Pons (tissue), 1 donor: ENCODE measurements around the gene MCTP1.
"Not testable (repeated sequence)": the region's sequence is repeated elsewhere in the genome, so short reads cannot be mapped to it uniquely, and the experiment has no call there.

Experiments
- DNase-seq: peaks from one replicate; pipeline ENCODE4 v3.0.0-alpha.2; 2016; ENCODE audit warnings: low spot score

MCTP1 gene

DNA sequence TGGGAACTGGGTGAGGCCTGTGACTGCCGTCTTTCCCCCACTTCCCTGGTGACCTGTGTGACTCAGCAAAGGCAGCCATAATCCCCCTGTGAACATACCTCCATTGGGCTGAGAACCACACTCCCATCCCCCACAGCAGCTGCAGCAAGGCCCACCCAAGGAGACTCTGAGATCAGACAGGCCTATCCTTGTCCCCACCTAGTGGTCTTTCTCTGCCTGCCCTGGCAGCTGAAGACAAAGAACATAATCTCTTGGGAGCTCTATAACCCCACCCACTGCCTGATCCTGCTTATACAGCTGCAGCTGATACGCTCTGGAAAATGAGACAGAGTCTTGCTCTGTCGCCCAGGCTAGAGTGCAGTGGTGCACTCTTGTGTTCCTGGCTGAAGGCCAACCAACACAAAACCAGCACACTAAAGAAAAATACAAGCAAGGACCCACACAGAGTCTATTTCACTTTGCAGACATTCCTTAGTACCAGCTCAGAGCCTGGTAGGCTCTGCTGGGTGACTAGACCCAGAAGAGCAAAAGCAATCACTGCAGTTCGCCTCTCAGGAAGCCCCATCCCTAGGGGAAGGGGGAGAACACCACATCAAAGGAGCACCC is 106.7 kb downstream of the MCTP1 start:
- DNase-seq: no peak

DNA sequence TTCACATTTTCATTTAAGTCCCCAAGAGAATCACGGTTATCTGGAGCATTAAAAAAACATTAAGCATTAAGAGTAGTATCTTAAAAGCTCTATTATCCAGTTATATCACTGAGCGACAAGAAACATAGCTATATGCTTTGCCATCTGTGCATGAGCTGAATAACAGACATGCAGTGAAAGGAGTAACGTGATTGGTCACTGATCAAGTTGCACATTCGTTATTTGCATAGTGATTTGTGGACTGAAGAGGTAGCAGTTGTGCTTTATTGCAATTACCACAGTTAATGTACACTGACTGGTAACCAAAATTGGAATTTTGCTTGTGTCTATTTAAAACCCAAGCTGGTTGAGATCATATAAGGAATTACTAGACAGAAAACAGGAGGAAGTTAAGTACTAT is 107.4 kb downstream of the MCTP1 start:
- DNase-seq: no peak

DNA sequence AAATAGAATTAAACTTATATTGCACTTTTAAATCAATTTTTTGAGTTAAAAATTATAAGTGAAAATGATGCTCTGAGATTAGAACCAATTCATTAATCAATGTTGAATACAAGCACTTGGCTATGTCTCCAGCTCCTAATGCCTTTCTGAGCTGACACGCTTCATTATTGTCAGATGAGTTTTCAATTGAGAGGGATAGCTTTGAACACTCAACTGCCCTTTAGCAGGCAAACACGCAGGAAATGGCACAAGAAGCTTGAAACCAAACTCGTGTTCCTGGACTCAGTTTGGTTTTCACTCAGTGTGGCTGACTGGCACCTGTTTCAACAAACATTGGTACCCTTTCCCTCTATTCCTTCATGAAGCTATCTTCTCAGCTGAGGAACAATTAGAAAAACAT is 109.8 kb downstream of the MCTP1 start:
- no peak for DNase-seq

DNA sequence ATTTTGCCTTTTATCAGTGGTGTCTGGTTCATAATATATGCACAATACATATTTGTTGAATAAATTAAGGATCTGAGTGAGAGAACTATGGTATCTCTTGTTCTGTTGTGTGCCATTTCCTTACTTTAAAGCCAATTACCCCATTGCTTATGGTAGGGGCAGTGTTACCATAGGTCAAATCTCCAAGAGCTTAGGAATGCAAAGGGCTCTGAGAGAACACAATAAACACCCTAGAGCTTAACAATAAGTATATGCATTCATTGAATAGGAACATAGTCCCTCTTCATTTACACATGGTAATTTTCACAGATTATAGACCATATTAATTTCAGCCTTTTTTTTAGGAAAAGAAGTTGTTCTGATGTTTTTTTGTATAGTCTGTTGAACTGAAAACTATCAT is 112.2 kb downstream of the MCTP1 start:
- DNase-seq: no peak

DNA sequence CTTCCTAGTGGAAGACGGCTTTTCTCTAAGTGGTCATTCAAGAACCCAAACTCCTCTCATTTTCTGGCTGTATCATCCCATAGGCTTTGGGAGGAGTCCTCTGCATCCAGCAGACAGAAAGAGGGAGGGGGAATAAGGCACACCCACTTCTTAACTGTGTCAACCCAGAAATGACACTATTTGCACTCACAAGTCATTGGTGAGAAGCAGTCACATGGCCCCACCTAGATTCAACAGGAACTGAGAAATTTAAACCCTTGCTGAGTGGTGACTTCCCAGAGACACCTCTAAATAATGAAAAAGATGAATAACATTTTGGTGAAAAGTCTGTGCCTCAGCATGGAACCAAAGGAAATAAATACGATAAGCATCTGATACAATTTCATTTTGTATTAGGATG is 120.0 kb downstream of the MCTP1 start:
- no peak for DNase-seq

DNA sequence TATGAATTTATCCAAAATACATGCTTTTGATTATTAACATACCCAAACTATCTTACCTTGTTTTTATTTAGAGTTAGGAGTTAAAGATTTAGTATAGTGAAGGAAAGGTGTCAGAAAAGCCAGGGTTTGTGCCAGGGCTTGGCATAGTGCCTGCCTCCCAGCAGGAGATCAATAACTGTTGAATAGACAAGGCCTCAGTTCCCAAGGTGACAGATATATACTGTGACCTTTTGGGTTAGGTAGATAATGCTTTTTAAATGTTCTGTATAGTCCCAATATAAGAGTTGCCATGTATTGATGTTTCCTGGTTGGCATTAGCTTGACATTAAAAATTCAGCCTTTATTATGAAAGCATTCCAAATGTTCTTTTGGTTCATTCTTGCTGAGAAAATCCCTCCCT is 121.8 kb downstream of the MCTP1 start:
- no peak for DNase-seq

DNA sequence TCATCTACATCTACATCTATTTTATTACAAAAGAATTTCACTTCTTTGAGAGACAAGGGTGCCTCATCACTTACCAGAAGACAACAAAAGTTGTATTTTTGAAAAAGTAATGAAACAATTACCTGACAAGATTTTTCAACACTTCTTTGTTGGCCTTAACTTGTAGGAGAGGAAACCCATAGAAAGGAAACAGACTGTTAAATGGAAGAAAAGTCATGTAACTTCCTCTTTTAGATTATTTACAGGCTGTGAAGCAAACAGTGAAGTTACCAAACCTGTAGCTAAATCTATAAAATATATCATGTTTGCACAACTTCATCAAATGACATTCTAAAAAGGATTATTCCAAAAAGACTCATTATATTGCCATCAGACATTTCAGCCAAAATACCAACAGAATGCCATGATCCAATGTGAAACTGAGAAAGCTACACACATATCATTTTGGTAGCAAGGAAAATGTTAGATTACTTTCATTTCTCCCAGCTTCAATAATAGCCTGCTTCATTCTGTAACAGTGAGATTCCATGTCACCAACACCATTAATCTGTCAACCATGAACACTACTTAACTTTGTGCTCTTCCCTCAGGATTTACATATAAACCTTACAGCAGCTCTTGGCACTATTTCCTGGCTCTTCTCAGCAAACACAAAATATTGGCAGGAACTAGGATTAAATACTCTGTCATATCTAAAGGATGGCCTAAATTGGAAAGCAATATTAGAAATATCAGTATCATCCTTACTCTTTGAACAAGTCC is 122.5 kb downstream of the MCTP1 start:
- DNase-seq: peak; percentile 26

DNA sequence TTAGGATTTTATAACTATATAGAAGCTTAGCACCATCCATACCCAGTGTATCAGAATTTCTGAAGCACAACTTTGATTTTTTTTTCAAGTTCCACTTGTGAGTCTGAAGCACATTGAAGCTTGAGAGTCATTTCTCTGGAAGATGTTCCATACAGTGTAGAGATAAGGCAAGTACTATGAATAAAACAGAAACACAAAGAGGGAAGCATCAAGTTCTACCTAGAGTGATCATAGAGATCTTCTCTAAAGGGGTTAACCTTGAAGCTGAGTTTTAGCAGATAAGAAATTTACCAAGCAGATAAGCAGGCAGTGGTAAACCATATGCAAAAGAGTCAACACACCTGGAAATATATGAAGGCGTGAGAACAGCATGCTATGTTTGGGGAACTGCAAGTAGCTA is 125.3 kb downstream of the MCTP1 start:
- no peak for DNase-seq

DNA sequence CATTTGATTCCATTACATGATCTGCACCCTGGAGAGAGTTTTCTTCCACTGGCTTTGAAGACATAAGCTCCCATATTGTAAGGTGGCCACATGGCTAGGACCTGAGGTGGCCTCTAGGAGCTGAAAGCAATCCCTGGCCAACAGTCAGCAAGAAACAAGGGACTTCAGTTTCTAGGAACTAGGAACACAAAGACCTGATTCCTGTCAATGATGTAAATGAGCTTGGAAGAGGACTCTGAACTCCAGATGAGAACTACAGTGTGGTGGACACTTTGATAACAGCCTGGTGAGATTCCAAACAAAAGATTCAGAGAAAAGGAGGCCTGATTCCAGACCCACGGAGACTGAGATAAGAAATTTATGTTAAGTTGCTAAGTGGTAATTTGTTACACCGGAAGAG is 129.0 kb downstream of the MCTP1 start:
- no peak for DNase-seq

DNA sequence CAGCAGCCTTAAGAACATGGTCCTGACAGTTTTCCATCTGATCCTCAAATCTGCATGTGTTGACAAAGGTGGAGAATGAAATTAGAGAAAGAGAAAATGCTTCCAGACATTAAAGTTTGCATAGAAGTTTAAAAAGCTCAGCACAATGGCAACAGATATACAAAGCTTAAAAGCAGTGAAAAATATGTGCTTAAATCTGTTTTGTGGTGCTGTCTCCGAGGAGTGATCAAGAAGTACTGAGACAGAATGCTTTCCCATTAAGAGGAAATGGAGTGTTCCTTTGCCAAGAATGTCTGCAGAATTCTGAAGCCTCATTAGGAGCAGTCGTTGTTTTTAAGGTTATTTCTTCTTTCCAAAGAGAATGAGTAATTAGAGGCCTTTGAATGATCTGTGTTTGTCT is 131.4 kb downstream of the MCTP1 start:
- DNase-seq: no peak

DNA sequence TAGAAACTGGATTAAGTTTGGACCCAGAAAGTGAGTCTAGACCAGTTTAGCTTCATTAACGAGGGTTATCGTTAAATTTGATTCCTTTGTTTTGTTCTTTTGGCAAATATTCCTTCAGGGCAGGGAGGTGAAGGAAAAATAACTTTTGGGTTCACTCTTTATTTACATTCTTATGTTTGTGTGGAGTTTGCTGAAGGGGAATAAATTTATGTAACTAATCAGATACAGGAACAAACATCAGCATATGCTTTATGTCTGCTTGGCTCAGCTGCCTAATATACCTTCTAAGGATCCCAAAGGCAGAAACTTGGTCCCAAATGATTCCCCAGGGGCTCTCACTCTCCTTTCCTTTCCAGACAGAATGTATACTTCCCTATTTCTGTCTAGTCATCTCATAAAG is 132.4 kb downstream of the MCTP1 start:
- no peak for DNase-seq

DNA sequence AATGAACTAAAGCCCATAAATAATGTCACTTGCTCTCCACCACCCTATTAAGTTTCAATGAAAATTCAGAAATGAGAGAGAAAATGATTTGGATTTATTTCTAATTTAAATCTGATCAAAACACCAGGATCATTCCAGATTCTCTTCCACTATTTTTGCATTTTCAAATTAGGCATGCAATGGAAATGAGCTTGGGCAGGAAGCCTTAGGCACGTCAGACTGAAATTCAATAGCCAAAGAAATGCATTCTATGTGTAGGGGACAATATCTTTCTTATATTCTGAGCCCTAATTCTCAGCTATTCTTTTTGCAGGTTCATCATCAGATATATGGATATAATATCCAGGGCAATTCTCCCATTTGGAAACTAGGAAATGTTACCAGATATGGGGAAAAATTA is 132.8 kb downstream of the MCTP1 start:
- no peak for DNase-seq

DNA sequence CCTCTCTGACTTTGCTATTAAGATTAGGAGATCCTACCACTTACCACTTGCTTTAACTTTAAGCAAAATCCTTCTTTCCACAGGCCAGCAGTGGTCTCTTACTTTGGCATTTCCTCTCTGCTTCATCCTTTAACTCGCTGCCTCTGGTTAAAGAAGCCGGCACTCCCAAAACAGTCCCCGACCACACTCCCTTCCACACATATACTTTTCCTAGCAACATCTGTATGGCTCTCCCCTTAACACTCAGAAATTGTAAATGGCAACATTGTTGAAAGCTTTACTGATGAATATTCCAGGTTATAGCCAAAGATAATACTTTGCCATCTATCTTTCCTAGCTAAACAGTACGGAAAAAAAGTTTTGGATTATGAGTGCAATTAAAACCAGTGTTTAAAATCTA is 133.2 kb downstream of the MCTP1 start:
- DNase-seq: no peak

DNA sequence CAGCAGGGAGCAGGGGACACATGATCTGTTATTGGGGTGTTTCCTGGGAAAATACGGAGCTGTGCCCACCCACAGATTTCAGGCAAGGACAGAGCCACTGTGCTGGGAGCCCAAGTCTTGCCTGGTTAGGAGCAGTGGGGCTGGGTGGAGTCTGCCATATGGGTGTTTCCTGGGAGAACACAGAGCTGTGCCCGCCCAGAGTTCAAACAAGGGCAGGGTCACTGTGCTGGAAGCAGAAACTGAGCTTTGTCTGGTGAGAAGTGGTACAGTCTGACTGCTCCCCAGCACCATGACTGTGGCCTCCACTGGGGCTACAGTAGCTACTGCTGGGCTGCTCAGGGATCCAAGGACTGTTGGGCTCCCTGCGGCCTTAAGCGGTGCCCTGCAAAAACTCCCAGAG is 135.5 kb downstream of the MCTP1 start:
- no peak for DNase-seq

DNA sequence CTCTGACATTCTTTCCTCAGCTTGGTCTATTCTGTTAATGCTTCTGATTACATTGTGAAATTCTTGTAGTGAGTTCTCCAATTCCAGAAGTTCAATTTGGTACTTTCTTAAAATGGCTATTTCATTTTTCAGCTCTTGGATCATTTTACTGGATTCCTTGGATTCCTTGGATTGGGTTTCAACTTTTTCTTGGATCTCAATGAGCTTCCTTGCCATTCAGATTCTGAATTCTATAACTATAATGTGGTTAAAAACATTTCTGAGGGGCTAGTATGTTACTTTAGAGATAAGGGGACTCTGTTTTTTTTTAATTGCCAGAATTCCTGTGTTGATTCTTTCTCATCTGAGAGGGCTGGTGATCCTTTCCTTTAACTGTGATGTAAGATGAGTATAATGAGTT is 136.4 kb downstream of the MCTP1 start:
- no peak for DNase-seq

DNA sequence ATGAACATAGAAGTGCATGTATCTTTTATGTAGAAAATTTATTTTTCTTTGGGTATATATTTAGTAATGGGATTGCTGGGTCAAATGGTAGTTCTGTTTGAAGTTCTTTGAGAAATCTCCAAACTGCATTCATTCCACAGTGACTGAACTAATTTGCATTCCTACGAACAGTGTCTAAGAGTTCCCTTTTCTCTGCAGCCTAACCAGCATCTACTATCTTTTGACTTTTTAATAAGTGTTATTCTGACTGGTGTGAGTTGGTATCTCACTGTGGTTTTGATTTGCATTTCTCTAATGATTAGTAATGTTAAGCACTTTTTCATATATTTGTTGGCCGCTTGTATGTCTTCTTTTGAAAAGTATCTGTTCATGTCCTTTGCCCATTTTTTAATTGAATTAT is 141.0 kb downstream of the MCTP1 start:
- DNase-seq: not testable (repeated sequence)

DNA sequence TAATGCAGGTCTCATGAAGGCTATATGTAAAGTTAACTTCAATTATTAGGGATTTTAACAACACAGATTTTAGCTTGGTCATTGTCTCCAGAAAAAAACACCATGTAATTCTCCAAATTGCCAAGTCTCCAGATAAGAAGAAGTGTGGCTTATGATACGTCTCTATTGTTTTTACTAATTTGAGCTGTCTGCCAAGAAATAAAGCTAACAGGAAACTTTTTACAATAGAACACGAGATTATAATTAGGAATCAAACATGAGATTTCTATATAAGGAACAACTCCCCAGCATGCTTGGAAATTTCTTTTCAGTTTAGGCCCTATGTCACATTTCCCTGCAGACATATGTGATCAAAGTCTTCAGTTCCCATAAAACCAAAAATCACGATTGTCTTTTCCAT is 142.7 kb downstream of the MCTP1 start:
- no peak for DNase-seq

DNA sequence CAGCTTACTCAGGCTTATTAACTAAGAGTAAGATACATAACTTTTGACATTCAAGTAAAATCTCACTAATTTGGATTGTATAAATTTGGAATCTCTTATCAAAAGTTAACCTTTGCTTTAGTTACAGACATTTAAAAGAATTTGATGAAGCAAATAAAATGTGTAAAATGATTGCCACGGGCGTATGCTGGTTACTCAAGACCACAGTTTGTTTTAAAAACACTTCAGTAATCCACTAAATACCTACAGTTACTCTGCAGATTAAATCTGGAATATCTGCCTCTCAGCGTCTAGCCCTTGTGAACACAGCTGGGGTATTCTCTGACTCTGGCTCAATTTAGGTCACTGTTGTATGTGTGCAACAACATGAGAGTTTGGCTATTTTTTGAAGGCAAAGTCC is 143.8 kb downstream of the MCTP1 start:
- DNase-seq: no peak

DNA sequence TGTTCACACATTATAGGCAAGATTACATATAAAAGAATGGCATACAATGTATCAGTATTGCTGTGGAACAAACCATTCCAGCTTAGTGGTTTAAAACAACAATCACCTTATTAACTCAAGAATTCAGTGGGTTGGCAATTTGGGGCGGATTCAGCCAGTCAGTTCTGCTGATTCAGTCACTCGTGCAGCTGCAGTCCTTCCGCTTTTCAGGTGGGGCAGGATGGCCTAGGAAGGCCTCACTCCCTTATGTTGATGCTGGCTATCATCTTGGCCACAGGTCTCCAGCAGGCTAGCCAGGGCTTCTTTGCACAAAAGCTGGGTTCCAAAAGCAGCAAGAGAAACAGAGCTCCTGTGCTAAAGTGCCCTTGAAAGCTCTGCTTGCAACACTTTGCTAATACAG is 150.6 kb downstream of the MCTP1 start:
- DNase-seq: no peak

DNA sequence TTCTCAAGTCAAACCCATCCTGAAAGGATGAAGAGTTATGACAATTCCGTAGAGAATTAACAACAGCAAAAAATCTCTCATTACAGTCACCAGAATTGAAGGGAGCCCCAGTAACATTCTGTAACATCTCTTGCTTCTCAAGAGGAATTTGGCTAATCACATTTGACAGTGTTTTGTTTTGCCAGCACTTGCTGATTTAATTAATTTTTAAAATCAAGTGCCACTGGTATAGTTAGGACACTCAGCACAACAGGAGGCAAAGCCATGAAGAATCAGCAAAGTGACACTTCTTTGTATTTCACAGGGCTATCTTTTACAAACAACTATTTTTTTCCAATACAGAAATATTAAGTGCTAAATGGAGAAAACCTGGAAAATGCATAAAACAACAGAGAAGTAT is 152.8 kb downstream of the MCTP1 start:
- no peak for DNase-seq

DNA sequence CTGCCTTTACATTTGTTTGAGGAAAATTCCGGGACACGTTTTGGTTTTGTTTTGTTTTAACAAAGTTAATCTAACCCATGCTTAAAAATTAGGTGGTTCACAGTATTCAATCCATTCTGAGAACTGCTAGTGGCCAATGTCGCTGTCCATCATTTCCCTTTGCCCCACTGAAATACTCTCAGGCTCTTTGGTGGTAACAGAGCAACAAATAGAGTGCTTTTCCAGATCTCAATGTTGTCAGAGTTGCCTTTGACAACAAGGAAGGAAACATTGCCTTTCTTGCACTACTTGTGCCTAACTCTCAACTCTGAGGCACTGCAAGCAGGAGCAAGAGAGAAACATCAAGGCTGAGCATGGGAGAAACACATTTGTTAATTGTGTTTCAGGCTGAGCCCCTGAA is 154.0 kb downstream of the MCTP1 start:
- no peak for DNase-seq

DNA sequence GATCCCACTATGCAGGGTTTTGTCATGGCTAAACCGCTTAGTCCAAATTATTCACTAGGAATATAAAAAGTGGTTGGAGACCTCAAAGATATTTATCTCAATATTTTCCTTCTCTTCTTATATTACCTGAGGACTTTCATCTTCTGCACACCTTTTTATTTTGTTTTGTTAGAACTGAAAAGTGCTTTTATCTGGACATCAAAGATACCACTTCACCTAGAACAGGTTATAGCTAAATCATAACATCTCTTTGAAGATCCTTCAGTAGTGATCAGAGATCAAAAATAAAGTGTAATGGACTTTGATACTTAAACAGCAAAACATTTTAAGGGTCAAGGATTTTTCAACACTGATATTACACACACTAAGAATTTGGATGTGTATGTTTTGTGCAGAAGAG is 160.2 kb downstream of the MCTP1 start:
- no peak for DNase-seq

DNA sequence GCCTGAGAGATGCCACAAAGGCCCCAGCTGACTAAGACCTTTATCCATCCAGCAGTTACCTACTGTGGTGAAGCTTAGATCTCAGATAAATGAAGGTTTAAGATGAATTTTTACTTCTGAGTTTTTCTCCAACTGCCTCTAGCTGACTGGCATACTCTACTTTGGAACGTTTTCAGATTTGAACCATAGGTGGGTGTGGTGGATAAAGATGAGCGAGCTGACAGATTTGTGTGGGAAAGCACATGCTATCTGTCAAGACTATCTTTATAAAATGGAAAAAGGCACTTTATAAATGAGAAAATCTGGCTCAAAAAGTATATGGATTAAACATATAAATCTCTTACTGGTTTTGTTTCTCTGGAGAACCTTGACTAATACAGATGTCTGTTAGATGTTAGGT is 160.8 kb downstream of the MCTP1 start:
- no peak for DNase-seq

DNA sequence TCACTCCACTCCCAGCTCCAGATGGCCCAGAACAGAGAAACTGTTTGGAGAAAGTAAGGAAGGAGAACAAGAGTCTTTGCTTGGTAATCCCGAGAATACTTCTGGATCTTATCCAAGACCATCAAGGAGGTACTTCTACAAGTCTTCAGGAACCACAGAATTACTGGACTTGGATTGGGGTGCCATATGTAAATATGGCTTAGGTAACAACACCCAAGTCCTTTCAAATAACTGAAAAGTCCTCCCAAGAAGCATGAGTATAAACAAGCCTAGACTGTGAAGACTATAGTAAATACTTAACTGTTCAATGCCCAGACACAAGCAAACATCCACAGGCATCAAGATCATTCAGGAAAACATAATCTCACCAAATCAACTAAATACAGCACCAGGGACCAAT is 170.0 kb downstream of the MCTP1 start:
- no peak for DNase-seq
